ENCODE measurements around the gene ZFR2.

- TF ChIP-seq CTCF (IDR thresholded peaks at IDR 0.05) (no peak), POLR2AphosphoS5 (IDR thresholded peaks at IDR 0.05) (no peak), EP300 (IDR thresholded peaks at IDR 0.05) (no peak)
Observed at GRCh38 chr19:3800996-3801395, 67.8 kb downstream of the ZFR2 start.
